Right lobe of liver (tissue), 6 donors: ENCODE results near the gene CCDC60. TPM values are rescaled to one million over a fixed set of nuclear protein-coding genes. Genes with fewer than 3 reads are reported as not detected.
A peak's percentile ranks its signal among the peaks of the same experiment; 100 is the strongest.

Experiments used
- ATAC-seq, 4 donors: fragments of 200-7000 bp; cut with Tn5 transposase; one replicate each; pipeline ENCODE4 v1.9.1; 2020; ENCODE audit warnings: mild to moderate bottlenecking in 4 of 4, moderate library complexity in 4 of 4
- DNase-seq, 3 donors: peaks; one replicate each; pipeline ENCODE4 v3.0.0-alpha.2; 2020
- H3K27ac ChIP-seq, 3 donors: fragments of 200-600 bp; one replicate each; pipeline ENCODE4 v1.8.0; 2022
- H3K27me3 ChIP-seq, 2 donors: fragments of 200-600 bp; one replicate each; pipeline ENCODE4 v1.8.0; 2022
- H3K36me3 ChIP-seq, 4 donors: fragments of 200-600 bp; sonication (generic) in 1 of 4; one replicate each; pipeline versions ENCODE4 v1.5.1 to v1.8.0; 2017 to 2022; ENCODE audit warnings: control low read depth in 1 of 4
- H3K4me1 ChIP-seq, 4 donors: fragments of 200-600 bp; sonication (generic) in 1 of 4; one replicate each; pipeline versions ENCODE4 v1.5.1 to v1.8.0; 2017 to 2022; ENCODE audit warnings: control low read depth in 1 of 4
- H3K4me3 ChIP-seq, 3 donors: fragments of 200-600 bp; one replicate each; pipeline ENCODE4 v1.8.0; 2022
- H3K9me3 ChIP-seq, 4 donors: fragments of 200-600 bp; sonication (generic) in 1 of 4; one replicate each; pipeline versions ENCODE4 v1.5.1 to v1.8.0; 2017 to 2022; ENCODE audit warnings: control low read depth in 1 of 4
- CTCF ChIP-seq, 4 donors: fragments of 200-600 bp in 3 of 4; fragments of 450-650 bp in 1 of 4; IDR thresholded peaks; one replicate each; pipeline versions ENCODE4 v1.5.1 to v1.8.0; 2016 to 2022; ENCODE audit warnings: antibody characterized with exemption in 4 of 4, mild to moderate bottlenecking in 2 of 4
- POLR2A ChIP-seq: fragments of 450-650 bp; IDR thresholded peaks from one replicate; pipeline ENCODE4 v1.6.1; 2017; ENCODE audit warnings: antibody characterized with exemption, mild to moderate bottlenecking
- WGBS: methylation state at CpG from one replicate; pipeline ENCODE4 v1.1.6; 2018; ENCODE audit warnings: low coverage, low lambda C conversion rate; ENCODE audit not compliant: insufficient coverage; ENCODE audit errors: missing lambda C conversion rate; 5-methylcytosine and 5-hydroxymethylcytosine counted together
- intact Hi-C, 2 donors: fragments of 100-400 bp; cut with DNase I; formaldehyde crosslinking; loops; one replicate each; pipeline versions ENCODE4 v1.11.2 to v1.14.1; 2022
- total RNA-seq, 6 experiments: library from RNA; depleted of rRNA in 2 of 6; stranded (reverse); fragments of >200 nt in 2 of 6; fragmentation: NEBNext Ultra II Directional in 3 of 6; extraction: Animal tissue kit (Norgen Biotek cat#: 25700) in 3 of 6; gene quantifications; one replicate each; pipeline versions ENCODE4 v1.1.0 to v1.2.4, GENCODE V29; 2016 to 2023
- donor health status: DM: no; HTN: yes; CAD: no.
- donor health status: DM: no; HTN: no; CAD: no.
- donor health status: DM: no; HTN: no; CAD: no.
- donor health status: DM: no; HTN: yes; CAD: no.
- donor health status: DM: no; HTN: yes; CAD: no.

Gene CCDC60
- total RNA-seq, 6 experiments from 2014 or later = not detected

DNA sequence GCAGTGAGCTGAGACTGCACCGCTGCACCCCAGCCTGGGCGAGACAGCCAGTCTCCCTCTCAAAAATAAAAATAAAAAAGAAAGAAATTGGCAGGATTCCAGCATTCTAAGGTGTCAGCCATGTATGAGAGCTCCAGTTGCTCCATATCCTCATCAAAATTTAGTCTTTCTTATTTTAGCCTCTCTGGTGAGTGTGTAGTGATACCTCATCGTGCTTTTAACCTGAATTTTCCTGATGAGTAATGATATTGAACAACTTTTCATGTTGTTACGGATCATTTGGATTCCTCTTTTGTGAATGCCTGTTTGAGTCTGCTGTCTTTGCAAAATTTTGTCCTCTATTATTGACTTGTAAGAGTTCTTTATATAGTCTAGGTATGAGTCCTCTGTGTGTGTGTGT, 28.5 kb downstream of the CCDC60 start:
- Histone ChIP-seq H3K4me3 (no peak overlapping the region), H3K9me3 (no peaks in the 10 kb centered on the region), H3K4me1 (peaks cover 0 to 12% (median 0%) of the 10 kb centered on the region in 4 donors), H3K27me3 (no peaks in the 10 kb centered on the region), H3K27ac (no peak overlapping the region), H3K36me3 (no peaks in the 10 kb centered on the region)
- no peak for DNase-seq
- intact Hi-C loops = no loop called here
- TF ChIP-seq CTCF (IDR thresholded peaks at IDR 0.05) = no peak
- TF ChIP-seq POLR2A = no peak
- no peak for ATAC-seq
- WGBS = 87% methylated on average over 4 of the region's 4 CpGs

DNA sequence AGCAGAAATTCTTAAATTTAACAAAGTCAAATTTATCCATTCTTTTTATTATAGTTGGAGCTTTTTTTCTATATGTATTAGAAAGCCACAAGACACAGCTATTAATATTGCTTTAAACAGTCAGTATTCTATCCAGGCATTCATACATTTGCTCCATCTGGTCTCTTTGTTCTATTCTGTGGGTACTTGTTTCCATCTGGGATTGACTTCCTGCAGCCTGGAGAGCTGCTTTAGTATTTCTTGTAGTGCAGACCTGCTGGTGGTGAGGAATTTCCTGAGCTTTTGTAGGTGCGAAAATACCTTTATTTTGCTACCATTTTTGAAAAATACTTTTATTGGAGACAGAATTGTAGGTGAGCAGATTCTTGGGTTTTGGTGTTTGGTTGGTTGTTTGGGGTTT, 29.0 kb downstream of the CCDC60 start:
- Histone ChIP-seq H3K36me3 (no peaks in the 10 kb centered on the region), H3K9me3 (no peaks in the 10 kb centered on the region), H3K27ac (no peak overlapping the region), H3K27me3 (no peaks in the 10 kb centered on the region), H3K4me1 (peaks cover 0 to 12% (median 0%) of the 10 kb centered on the region in 4 donors), H3K4me3 (no peak overlapping the region)
- 75% methylated on average over 1 of the region's 1 CpG for WGBS
- ATAC-seq (no peak), DNase-seq (no peak)
- intact Hi-C loops = no loop called here
- no peak for TF ChIP-seq POLR2A
- TF ChIP-seq CTCF (IDR thresholded peaks at IDR 0.05) = no peak

- H3K27ac ChIP-seq = no peak overlapping the region
- no peak for DNase-seq
- ATAC-seq = peak; percentile 58 to 81 (median 68)
- H3K4me1 ChIP-seq = peaks cover 0 to 12% (median 0%) of the 10 kb centered on the region in 4 donors
- H3K4me3 ChIP-seq = no peak overlapping the region
- intact Hi-C loops = no loop called here
- H3K27me3 ChIP-seq = no peaks in the 10 kb centered on the region
- no peaks in the 10 kb centered on the region for H3K36me3 ChIP-seq
- no peaks in the 10 kb centered on the region for H3K9me3 ChIP-seq
- WGBS = 21% methylated on average over 3 of the region's 3 CpGs
- TF ChIP-seq POLR2A = no peak
- no peak for TF ChIP-seq CTCF (IDR thresholded peaks at IDR 0.05)
Measured at GRCh38 chr12:119365451-119365850, 30.9 kb downstream of the CCDC60 start.

DNA sequence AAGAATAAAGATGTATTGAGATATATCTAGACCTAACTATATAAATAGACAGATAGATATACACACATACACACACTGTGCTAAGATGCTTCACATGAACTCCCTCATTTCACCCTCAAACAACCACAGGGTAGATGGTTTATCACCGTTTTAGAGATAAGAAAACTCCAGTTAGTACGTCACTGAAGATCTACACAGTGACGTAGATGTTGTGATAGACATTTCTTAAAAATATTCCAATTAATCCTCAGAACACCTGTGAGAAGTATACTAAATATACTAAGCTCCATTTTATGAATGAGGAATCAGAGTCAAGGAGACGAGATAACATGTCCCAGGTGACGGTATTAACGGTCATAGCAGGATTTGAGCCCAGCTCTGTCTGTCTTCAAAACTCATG, 31.5 kb downstream of the CCDC60 start:
- no peaks in the 10 kb centered on the region for H3K27me3 ChIP-seq
- no peak for DNase-seq
- H3K27ac ChIP-seq = no peak overlapping the region
- 58% methylated on average over 4 of the region's 6 CpGs for WGBS
- no peaks in the 10 kb centered on the region for H3K9me3 ChIP-seq
- no peak overlapping the region for H3K4me3 ChIP-seq
- no peaks in the 10 kb centered on the region for H3K36me3 ChIP-seq
- H3K4me1 ChIP-seq = peaks cover 0 to 12% (median 0%) of the 10 kb centered on the region in 4 donors
- no peak for ATAC-seq
- TF ChIP-seq CTCF (IDR thresholded peaks at IDR 0.05) = no peak
- no peak for TF ChIP-seq POLR2A
- intact Hi-C loops = no loop called here

DNA sequence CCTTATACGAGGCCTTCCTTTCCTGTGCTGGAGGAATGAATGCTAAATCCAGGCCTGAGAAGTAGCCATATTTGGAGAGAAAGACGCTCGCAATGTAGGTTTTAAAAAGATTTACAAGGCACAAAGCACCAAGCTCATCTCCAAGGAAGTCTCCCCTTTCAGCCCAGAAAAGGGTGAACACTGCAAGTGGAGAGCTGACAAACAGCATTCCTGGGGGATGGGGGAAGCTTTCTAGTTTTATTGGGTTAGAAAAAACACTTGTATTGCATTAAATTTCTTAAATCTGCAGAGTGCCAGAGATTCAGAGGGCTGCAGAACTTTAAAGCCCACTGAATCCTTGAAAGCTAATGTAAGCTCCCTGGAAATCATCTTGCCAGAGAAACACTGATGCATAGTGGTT, 34.6 kb downstream of the CCDC60 start:
- TF ChIP-seq POLR2A (no peak), CTCF (IDR thresholded peaks at IDR 0.05) (no peak)
- H3K27ac ChIP-seq = no peak overlapping the region
- ATAC-seq (no peak), DNase-seq (no peak)
- H3K27me3 ChIP-seq = no peaks in the 10 kb centered on the region
- WGBS = 78% methylated on average over 3 of the region's 3 CpGs
- no peak overlapping the region for H3K4me3 ChIP-seq
- no peaks in the 10 kb centered on the region for H3K36me3 ChIP-seq
- no peaks in the 10 kb centered on the region for H3K9me3 ChIP-seq
- intact Hi-C loops = no loop called here
- H3K4me1 ChIP-seq = peaks cover 0 to 12% (median 0%) of the 10 kb centered on the region in 4 donors
